Measurements from ENCODE around the gene TM9SF2.
A peak's percentile ranks its signal among the peaks of the same experiment; 100 is the strongest.

The TM9SF2 gene

DNA sequence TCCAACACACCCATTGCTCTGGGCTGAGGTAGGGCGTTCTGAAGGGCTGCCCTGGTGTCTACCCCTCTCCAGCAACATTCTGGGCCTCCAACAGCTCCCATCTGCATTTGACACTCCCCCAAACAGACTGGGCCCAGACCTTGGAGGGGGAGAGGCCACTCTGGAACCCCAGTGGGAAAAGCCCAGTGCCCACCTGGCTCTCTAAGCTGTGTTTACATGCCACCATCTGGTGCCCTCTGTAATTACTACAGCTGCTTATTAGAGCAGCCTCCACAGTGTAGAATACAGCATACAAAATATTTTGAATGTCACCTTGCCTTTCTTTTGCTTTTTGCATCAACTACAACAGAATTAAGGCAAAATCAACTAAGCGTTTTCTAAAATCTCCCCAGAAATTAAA, 35.8 kb upstream of the TM9SF2 start:
- TF ChIP-seq, protein P1, sequence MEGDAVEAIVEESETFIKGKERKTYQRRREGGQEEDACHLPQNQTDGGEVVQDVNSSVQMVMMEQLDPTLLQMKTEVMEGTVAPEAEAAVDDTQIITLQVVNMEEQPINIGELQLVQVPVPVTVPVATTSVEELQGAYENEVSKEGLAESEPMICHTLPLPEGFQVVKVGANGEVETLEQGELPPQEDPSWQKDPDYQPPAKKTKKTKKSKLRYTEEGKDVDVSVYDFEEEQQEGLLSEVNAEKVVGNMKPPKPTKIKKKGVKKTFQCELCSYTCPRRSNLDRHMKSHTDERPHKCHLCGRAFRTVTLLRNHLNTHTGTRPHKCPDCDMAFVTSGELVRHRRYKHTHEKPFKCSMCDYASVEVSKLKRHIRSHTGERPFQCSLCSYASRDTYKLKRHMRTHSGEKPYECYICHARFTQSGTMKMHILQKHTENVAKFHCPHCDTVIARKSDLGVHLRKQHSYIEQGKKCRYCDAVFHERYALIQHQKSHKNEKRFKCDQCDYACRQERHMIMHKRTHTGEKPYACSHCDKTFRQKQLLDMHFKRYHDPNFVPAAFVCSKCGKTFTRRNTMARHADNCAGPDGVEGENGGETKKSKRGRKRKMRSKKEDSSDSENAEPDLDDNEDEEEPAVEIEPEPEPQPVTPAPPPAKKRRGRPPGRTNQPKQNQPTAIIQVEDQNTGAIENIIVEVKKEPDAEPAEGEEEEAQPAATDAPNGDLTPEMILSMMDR (IDR thresholded peaks at IDR 0.05; ENCODE audit: low read depth, low read length): no peak
- H3K4me3 ChIP-seq (replicated peaks in 1 of 2; ENCODE audit: low read depth in 2 of 2, low read length in 2 of 2): no peak overlapping the region
- DNase-seq (ENCODE audit: low read depth in 2 of 2): no peak

DNA sequence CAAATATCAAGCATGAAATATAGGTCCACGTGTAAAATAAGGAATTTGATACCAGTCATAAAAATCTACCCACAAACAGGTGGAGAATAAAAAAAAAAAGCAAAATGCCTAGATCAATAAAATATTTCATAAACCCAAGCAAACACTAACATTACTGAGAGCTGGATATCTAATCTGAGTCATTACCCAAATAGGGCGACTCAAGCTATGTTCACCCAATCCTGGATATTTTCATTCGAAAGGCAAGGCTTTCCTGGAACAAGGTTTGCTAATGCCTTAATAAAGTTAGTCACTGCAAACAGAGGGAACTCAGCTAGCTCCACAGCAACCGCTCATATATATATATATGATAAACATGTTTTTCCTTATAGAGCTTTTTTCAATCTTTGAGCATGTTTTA, 33.5 kb upstream of the TM9SF2 start:
- no peak overlapping the region for H3K4me3 ChIP-seq (replicated peaks in 1 of 2; ENCODE audit: low read depth in 2 of 2, low read length in 2 of 2)
- TF ChIP-seq, protein P1 (IDR thresholded peaks at IDR 0.05; ENCODE audit: low read depth, low read length): no peak
- peak; percentile 44 to 78 for DNase-seq (ENCODE audit: low read depth in 2 of 2)

DNA sequence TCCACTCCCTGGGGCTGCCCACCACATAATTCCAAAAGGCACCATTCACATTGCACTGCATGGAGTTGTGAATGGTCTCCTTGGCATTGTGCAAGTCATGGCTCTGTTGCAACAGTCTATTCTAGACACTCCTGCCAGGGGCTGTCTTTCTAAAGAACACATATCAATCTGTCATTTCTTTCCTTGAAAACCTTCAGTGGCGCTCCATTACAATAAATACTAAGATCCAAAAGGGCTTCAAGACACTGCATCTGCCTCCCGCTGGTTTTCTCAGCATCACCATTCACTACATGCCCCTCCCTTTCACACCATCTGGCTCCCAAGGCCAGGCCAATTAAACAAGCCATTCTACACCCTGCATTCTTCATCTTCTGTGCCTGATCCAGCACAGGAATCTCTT, 32.2 kb upstream of the TM9SF2 start:
- peak in 1 of 2 donors; percentile 15 for DNase-seq (ENCODE audit: low read depth in 2 of 2)
- H3K4me3 ChIP-seq (replicated peaks in 1 of 2; ENCODE audit: low read depth in 2 of 2, low read length in 2 of 2): no peak overlapping the region
- TF ChIP-seq, protein P1 (IDR thresholded peaks at IDR 0.05; ENCODE audit: low read depth, low read length): no peak

DNA sequence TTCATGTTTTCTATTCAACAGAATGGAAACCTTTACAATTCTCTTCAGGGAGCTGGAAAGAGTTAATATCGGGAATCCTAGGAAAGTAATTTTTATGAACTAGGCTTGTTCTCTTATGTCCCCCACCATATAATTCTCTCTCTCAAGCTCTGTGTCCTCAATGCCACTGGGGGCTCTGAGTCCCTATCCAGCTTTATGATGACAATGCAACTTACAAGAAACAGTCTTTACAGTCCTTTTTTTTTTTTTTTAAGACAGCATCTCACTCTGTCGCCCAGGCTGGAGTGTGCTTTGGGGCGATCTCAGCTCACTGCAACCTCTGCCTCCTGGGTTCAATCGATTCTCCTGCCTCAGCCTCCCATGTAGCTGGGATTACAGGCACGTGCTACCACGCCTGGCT, 31.2 kb upstream of the TM9SF2 start:
- DNase-seq (ENCODE audit: low read depth in 2 of 2): no peak
- TF ChIP-seq, protein P1 (IDR thresholded peaks at IDR 0.05; ENCODE audit: low read depth, low read length): no peak

DNA sequence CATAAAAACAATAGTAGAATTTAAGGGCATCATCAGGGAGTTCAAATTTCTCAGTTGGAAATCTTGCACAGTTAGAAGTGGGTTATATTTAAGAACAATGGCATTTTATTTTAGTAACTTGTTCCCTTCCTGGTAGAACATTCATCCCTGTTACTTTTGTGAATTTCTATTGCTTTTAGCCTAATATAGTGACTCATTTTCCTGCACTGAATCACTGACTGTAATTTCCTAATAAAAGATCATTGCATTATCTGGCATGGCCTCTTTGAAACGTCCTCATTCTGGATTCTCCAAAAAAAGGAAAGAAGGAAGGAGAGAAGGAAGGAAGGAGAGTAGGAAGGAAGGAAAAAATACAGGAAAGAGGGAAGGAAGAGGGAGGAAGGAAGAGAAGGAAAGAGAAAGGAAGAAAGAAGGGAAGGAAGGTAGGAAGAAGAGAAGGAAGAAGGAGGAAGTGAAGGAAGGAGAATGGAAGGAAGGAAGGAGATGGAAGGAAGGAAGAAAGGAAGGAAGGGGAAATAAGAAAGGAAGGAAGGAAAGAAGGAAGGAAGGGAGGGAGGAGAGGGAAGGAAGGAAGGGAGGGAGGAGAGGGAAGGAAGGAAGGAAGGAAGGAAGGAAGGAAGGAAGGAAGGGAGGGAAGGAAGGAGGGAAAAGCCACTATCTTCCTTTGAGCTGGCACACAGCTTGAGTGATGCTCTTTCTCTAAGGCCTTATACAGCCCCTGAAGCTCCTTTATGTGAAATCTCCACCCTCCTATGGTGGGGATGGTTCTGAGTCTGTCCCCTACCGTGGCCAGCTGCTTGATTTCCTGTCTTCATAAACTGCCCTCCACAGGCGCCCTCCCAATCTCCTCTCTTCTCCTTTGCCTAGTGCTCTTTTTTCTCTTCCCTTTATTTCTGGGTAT, 29.8 kb upstream of the TM9SF2 start:
- TF ChIP-seq, protein P1 (IDR thresholded peaks at IDR 0.05; ENCODE audit: low read depth, low read length): no peak
- DNase-seq (ENCODE audit: low read depth in 2 of 2): peak in 1 of 2 donors; percentile 71
- no peak overlapping the region for H3K4me3 ChIP-seq (replicated peaks in 1 of 2; ENCODE audit: low read depth in 2 of 2, low read length in 2 of 2)

More for the DNA sequence above, 31.2 kb upstream of the TM9SF2 start:
- no peak overlapping the region for H3K4me3 ChIP-seq (replicated peaks in 1 of 2; ENCODE audit: low read depth in 2 of 2, low read length in 2 of 2)

DNA sequence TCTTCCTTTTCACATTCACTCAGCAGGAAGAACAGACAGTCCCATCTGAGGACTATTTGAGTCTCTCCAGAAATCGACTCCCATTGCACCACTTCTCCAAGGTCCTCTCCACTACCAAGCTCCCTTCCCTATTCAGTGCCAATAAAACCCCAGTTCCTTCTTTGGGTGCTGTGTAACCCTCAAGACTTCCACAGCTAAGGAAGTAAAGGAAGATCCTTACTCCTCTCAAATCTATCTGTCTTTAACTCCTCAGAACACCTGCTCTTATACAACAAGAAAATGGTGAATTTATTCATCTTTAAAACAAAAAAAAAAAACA, 29.2 kb upstream of the TM9SF2 start:
- no peak overlapping the region for H3K4me3 ChIP-seq (replicated peaks in 1 of 2; ENCODE audit: low read depth in 2 of 2, low read length in 2 of 2)
- no peak for DNase-seq (ENCODE audit: low read depth in 2 of 2)
- TF ChIP-seq, protein P1 (IDR thresholded peaks at IDR 0.05; ENCODE audit: low read depth, low read length): no peak

Data from cardiac fibroblast (primary cell).